Naive B cell (primary cell): ENCODE results near the gene SFSWAP. TPM values are rescaled to one million over a fixed set of nuclear protein-coding genes. Genes with fewer than 3 reads are reported as not detected.
"Not testable (repeated sequence)": the region's sequence is repeated elsewhere in the genome, so short reads cannot be mapped to it uniquely, and the experiment has no call there.

Experiments
- ATAC-seq, 2 donors: fragments of 150-1000 bp; cut with Tn5 transposase; 2 replicates each; pipeline ENCODE4 v1.10.0; 2021; ENCODE audit warnings: low read depth in 2 of 2, mild to moderate bottlenecking in 2 of 2, moderate library complexity in 2 of 2
- DNase-seq: peaks from one replicate; pipeline ENCODE4 v3.0.0; 2022
- H3K27ac Mint-ChIP-seq, 6 donors: one replicate each; pipeline ENCODE4 v1.8.0; 2020 to 2022; ENCODE audit warnings: mild to moderate bottlenecking in 6 of 6, mixed read lengths in 6 of 6, moderate library complexity in 5 of 6, inconsistent platforms in 2 of 6
- H3K27me3 Mint-ChIP-seq, 3 donors: one replicate each; pipeline ENCODE4 v1.8.0; 2021 to 2022; ENCODE audit warnings: mixed read lengths in 3 of 3, mild to moderate bottlenecking in 1 of 3
- H3K36me3 Mint-ChIP-seq, 2 donors: one replicate each; pipeline ENCODE4 v1.8.0; 2020 to 2022; ENCODE audit warnings: mixed read lengths in 2 of 2, inconsistent platforms in 1 of 2, mild to moderate bottlenecking in 1 of 2
- H3K4me1 Mint-ChIP-seq, 3 donors: one replicate each; pipeline ENCODE4 v1.8.0; 2020 to 2022; ENCODE audit warnings: mixed read lengths in 3 of 3, inconsistent platforms in 1 of 3, mild to moderate bottlenecking in 1 of 3, moderate library complexity in 1 of 3
- H3K4me3 Mint-ChIP-seq, 8 donors: one replicate each; pipeline ENCODE4 v1.8.0; 2020 to 2022; ENCODE audit warnings: mild to moderate bottlenecking in 8 of 8, mixed read lengths in 8 of 8, moderate library complexity in 8 of 8, inconsistent platforms in 2 of 8
- H3K9me3 Mint-ChIP-seq, 7 donors: one replicate each; pipeline ENCODE4 v1.8.0; 2020 to 2022; ENCODE audit warnings: mixed read lengths in 7 of 7, mild to moderate bottlenecking in 5 of 7, inconsistent platforms in 2 of 7, moderate library complexity in 1 of 7
- polyA plus RNA-seq, 6 donors: library from polyadenylated mRNA; unstranded; fragments of 300-500 nt; fragmentation: Illumina TruSeq; gene quantifications; one replicate each; pipeline ENCODE4 v1.2.3, GENCODE V29; 2021; ENCODE audit warnings: low read depth in 6 of 6

SFSWAP gene
- polyA plus RNA-seq, 6 donors from 2014 or later: 10.0 to 33.5 (median 19.0) TPM

DNA sequence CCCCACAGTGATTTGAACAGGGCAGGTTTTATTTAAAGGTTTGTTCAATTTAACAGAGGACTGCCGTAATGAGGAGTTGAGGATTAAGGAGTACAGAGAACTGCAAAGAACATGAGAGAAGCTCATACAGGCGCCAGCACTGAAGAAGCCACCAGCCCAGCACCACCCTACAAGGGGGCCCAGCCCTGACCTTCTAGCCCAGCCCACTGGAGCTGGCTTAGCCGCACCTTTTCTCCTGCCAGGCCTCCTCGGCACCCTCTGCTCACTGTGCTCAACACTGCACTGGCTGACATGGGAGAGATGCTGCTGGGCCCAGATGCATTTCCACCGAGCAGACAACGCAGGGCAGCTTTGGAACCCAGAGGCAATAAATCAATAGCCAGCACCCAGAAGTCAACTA lies 36.5 kb upstream of the SFSWAP start:
- H3K4me3 Mint-ChIP-seq: no peak overlapping the region
- H3K27me3 Mint-ChIP-seq: peaks cover 9 to 28% (median 19%) of the 10 kb centered on the region in 3 donors
- H3K36me3 Mint-ChIP-seq: peaks cover 0 to 13% of the 10 kb centered on the region in 2 donors
- H3K27ac Mint-ChIP-seq: peak overlapping the region in 1 of 6 donors; percentile 38
- peaks cover 3 to 14% (median 6%) of the 10 kb centered on the region in 7 donors for H3K9me3 Mint-ChIP-seq
- H3K4me1 Mint-ChIP-seq: no peaks in the 10 kb centered on the region
- DNase-seq: no peak
- ATAC-seq: no peak

DNA sequence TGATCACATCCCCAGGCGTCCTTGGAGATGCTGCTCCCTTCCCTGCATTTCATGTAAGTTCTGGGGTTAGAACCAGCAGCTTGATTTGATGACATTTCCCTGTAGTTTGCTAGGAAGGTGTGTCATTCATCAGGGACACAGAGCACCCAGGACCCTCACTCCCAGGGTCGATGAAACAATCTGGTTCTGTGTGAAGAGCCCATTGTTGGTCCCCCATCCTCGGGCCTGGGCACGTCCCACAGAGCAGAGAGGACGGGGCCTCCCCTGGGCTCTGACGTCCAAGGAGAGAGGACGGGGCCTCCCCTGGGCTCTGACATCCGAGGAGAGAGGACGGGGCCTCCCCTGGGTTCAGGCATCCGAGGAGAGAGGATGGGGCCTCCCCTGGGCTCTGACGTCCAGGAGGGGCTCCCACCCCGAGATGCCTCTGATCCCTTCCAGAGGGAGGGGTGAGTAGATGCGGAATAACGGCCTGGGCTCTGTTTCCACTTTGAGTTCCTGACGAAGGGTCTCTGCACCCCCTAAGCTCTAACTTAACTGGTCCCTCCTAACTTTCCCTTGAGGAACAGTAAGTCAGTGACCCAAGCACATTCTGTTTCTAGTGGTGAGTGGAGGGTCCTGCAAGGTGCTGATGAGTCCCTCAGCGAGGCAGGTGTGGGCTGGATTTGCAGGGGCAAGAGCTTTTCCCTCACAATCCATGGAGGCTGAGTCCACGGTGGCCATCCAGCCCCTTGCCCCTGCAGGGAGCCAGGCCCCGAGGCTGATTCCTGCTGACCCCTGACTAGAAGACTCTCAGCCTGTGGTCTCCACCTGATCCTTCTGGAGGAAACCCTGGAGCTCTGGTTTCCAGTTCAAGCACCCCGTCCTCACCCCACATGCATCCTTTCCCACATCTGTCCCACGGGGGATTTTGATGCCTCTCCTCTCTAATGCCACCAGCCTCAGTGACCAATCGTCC lies 35.5 kb upstream of the SFSWAP start:
- ATAC-seq: no peak
- Mint-ChIP-seq H3K9me3 (peaks cover 3 to 14% (median 6%) of the 10 kb centered on the region in 7 donors), H3K36me3 (peaks cover 0 to 13% of the 10 kb centered on the region in 2 donors), H3K27me3 (peaks cover 9 to 28% (median 19%) of the 10 kb centered on the region in 3 donors), H3K4me3 (no peak overlapping the region), H3K27ac (no peak overlapping the region), H3K4me1 (no peaks in the 10 kb centered on the region)
- DNase-seq: no peak

- H3K4me1 Mint-ChIP-seq: peaks cover 0 to 7% (median 0%) of the 10 kb centered on the region in 3 donors
- H3K4me3 Mint-ChIP-seq: no peak overlapping the region
- H3K36me3 Mint-ChIP-seq: peaks cover 0 to 13% of the 10 kb centered on the region in 2 donors
- DNase-seq (no peak), ATAC-seq (no peak)
- H3K27ac Mint-ChIP-seq: no peak overlapping the region
- peaks cover 10 to 37% (median 28%) of the 10 kb centered on the region in 3 donors for H3K27me3 Mint-ChIP-seq
- H3K9me3 Mint-ChIP-seq: peaks cover 3 to 14% (median 6%) of the 10 kb centered on the region in 7 donors
Measured at GRCh38 chr12:131676544-131676943, 34.3 kb upstream of the SFSWAP start.

DNA sequence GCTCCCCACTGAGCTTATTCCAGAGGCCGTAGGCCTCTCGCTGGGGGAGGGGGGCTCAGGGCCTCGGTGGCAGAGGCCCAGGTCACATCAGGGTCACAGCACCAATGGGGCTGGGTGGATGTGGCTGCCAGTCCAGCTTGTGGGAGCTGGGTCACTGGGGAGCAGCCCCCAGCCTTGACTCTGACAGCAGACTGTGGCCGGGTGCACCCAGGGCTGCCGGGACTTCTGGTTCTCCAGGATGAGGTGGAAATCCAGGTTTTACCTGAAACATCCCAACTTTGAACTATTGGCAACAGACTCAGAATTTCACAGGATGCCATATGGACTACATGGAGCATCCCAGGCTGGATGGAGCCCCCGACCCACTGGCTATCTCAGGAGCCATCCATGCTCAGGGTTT lies 33.8 kb upstream of the SFSWAP start:
- Mint-ChIP-seq H3K4me1 (peaks cover 0 to 10% (median 0%) of the 10 kb centered on the region in 3 donors), H3K36me3 (peaks cover 0 to 13% of the 10 kb centered on the region in 2 donors), H3K27me3 (peaks cover 10 to 37% (median 28%) of the 10 kb centered on the region in 3 donors), H3K9me3 (peaks cover 3 to 14% (median 6%) of the 10 kb centered on the region in 7 donors)
- not testable (repeated sequence) for ATAC-seq, H3K27ac Mint-ChIP-seq, DNase-seq, H3K4me3 Mint-ChIP-seq

DNA sequence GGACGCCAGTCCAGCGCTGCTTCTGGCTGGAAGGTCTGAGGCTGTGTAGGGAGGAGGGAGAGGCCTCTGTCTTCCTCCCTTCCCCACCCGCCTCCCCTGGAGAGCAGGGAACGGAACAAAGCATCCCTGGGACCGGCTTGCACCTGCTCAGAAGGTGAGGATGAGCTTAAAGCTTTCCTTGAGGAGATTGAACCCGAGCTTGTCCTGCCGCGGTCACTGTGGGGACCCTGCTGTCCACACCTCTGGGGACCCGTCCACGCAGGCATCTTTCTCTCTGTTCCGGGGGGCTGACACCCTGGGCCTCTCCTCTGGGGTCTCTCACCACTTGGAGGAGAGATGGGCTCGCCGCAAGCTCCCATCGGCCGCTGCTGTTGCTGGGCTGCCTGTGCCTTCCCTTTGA lies 33.2 kb upstream of the SFSWAP start:
- no peak for DNase-seq
- H3K4me1 Mint-ChIP-seq: peaks cover 0 to 11% (median 2%) of the 10 kb centered on the region in 3 donors
- no peak overlapping the region for H3K4me3 Mint-ChIP-seq
- H3K27ac Mint-ChIP-seq: no peak overlapping the region
- no peak for ATAC-seq
- peaks cover 0 to 13% of the 10 kb centered on the region in 2 donors for H3K36me3 Mint-ChIP-seq
- peaks cover 10 to 32% (median 27%) of the 10 kb centered on the region in 3 donors for H3K27me3 Mint-ChIP-seq
- H3K9me3 Mint-ChIP-seq: peaks cover 3 to 14% (median 6%) of the 10 kb centered on the region in 7 donors

DNA sequence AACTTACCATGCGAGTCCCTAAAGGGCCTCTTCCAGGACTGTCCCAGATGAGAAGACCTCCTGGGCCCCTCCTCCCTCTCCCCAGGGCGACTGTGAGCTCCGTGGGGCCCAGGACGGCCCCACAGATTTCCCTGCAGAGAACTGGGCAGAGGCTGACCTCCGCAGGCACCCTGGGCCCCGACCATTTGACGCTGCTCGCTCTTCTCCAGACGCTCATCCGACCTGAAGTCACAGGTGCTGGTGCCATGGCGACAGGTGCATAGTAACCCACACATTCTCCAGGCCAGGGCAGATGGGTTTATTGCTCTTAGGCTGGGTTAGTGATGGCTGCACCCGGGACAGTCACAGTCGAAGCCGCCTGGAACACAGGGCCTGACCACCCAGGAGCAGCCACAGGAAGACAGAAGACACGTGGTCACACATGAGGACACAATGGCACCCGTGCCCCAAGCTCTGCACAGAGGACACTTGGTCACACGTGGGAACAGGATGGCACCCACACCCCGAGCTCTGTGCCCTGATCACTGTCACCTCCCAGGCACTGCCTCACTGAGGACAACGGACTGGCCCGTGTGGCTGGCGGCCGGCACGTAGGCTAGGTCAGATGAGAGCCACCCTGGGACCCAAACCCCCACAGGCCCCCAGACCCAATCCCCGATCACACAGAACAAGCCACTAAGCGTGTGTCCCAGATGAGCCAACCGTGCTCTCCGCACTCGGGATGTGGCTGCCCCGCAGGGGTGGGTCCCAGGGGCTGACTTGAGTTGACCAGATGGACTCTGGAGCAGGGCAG lies 32.3 kb upstream of the SFSWAP start:
- Mint-ChIP-seq H3K4me1 (peaks cover 0 to 11% (median 4%) of the 10 kb centered on the region in 3 donors), H3K27me3 (peaks cover 10 to 38% (median 30%) of the 10 kb centered on the region in 3 donors), H3K36me3 (peaks cover 0 to 13% of the 10 kb centered on the region in 2 donors), H3K27ac (peak overlapping the region in 1 of 6 donors; percentile 87), H3K9me3 (peaks cover 3 to 14% (median 6%) of the 10 kb centered on the region in 7 donors)
- ATAC-seq, H3K4me3 Mint-ChIP-seq, DNase-seq: not testable (repeated sequence)

GRCh38 chr12:131679186-131679585 lies 31.7 kb upstream of the SFSWAP start:
- H3K36me3 Mint-ChIP-seq: peaks cover 0 to 11% of the 10 kb centered on the region in 2 donors
- peak overlapping the region in 1 of 6 donors; percentile 87 for H3K27ac Mint-ChIP-seq
- H3K4me1 Mint-ChIP-seq: peaks cover 0 to 11% (median 4%) of the 10 kb centered on the region in 3 donors
- peaks cover under 1 to 12% (median 4%) of the 10 kb centered on the region in 7 donors for H3K9me3 Mint-ChIP-seq
- not testable (repeated sequence) for ATAC-seq, DNase-seq, H3K4me3 Mint-ChIP-seq
- peaks cover 10 to 35% (median 30%) of the 10 kb centered on the region in 3 donors for H3K27me3 Mint-ChIP-seq

DNA sequence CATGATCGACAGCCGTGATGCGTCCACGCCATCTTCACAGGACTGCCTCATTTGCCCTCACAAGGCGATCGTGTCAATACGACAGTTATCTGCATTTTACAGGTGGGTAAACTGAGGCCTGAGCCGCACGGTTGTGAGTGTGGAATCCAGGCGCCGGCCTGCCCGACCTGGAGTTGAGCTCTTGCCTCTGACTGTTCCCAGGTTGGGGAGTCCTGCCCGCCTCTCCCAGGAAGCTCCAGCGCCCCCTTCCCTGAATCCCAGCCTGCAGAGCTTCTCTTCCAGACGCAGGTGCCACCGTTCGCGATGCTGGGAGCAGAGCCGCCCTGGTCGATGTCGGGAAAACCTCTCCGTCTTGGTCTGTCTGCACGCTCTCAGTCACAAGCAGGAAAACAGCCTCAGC lies 31.1 kb upstream of the SFSWAP start:
- H3K9me3 Mint-ChIP-seq, DNase-seq, H3K36me3 Mint-ChIP-seq, H3K27ac Mint-ChIP-seq, H3K4me3 Mint-ChIP-seq, ATAC-seq: not testable (repeated sequence)
- Mint-ChIP-seq H3K27me3 (peaks cover 10 to 29% (median 26%) of the 10 kb centered on the region in 3 donors), H3K4me1 (peaks cover 0 to 11% (median 4%) of the 10 kb centered on the region in 3 donors)

DNA sequence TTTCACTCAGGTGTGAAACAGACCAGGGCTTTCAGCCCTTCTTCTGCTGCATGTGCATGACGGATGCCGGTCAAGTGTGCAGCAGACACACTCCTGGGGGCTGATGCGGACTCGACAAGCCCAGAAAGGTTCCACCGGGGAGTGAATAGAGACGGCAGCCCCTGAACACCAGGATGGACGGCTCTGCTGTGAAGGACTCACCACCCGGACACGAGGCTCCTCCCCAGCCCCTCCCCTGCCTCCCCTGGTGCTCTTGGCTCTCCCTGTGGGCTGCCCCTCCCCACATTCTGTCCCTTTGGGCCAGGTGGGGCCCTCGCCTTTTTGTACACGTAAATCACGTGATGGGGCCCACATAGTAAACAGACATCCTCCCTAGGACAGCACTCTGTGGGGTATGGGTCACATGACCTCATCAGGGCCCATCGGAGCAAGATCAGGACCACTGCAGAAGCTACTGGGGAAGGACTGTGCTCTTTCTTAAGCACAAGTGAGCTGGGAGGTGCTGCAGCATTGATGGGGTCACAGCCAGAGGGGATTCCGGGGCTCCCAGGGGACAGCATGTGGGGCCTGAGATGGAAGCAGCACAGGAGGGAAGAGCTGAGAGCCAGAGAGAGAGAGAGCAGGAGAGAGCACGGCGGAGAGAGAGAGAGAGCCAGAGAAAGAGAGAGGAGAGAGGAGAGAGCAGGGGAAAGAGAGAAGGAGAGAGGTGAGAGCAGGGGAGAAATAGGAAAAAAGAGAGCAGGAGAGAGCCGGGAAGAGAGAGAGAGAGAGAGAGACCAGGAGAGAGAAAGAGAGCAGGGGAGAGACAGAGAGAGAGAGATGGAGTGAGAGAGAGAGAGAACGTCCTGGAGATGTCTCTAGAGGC lies 30.3 kb upstream of the SFSWAP start:
- H3K4me1 Mint-ChIP-seq: peaks cover 0 to 11% (median 4%) of the 10 kb centered on the region in 3 donors

GRCh38 chr12:131681257-131681620 lies 29.7 kb upstream of the SFSWAP start:
- DNase-seq (no peak), ATAC-seq (no peak)
- Mint-ChIP-seq H3K27me3 (peaks cover 9 to 25% (median 22%) of the 10 kb centered on the region in 3 donors), H3K36me3 (no peaks in the 10 kb centered on the region), H3K27ac (no peak overlapping the region), H3K4me1 (peaks cover 0 to 11% (median 4%) of the 10 kb centered on the region in 3 donors), H3K4me3 (peak overlapping the region in 1 of 8 donors; percentile 24), H3K9me3 (peaks cover 0 to 5% (median 0%) of the 10 kb centered on the region in 7 donors)

More for the DNA sequence above, 30.3 kb upstream of the SFSWAP start:
- H3K9me3 Mint-ChIP-seq, H3K27ac Mint-ChIP-seq, H3K36me3 Mint-ChIP-seq, DNase-seq, ATAC-seq: not testable (repeated sequence)
- Mint-ChIP-seq H3K4me3 (peak overlapping the region in 3 of 8 donors; percentile 6 to 47 (median 24)), H3K27me3 (peaks cover 10 to 25% (median 22%) of the 10 kb centered on the region in 3 donors)

DNA sequence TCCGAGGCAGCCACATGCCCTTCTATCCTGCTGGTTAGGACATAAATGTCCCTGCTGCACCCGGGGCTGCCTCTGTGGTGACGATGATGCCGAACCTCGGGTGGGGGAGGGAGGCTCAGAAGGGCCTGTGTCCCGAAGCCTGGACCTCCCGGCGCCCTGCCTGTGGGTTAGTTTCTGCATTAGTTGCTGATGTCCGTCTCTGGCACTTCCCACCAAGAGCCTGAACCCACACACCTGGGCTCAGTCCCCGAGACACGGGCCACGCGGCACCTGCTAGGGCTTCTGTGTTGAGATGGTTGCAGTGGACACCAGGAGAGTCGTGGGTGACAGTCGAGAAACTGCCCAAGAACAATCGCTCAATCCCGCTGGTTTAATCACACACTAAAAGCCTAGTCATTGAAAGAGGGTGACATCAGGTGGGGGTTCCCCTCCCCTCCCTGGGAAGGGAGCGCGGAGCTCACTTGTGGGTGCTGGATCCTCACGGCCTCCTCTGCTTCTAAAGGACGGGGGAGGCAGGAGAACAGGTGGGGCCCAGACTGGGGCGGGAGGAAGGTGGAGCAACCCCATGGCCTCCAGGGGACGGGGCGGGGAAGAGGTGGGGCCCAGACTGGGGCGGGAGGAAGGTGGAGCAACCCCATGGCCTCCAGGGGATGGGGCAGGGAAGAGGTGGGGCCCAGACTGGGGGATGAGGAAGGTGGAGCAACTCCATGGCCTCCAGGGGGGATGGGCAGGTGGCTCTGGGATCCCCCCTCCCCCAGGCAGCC lies 29.0 kb upstream of the SFSWAP start:
- H3K9me3 Mint-ChIP-seq, H3K36me3 Mint-ChIP-seq: not testable (repeated sequence)
- Mint-ChIP-seq H3K4me1 (peaks cover 0 to 11% (median 4%) of the 10 kb centered on the region in 3 donors), H3K4me3 (peak overlapping the region in 4 of 8 donors; percentile 43 to 80 (median 72)), H3K27me3 (peaks cover 5 to 25% (median 22%) of the 10 kb centered on the region in 3 donors), H3K27ac (peak overlapping the region in 1 of 6 donors; percentile 30)
- DNase-seq (peak; percentile 15), ATAC-seq (peak in 1 of 2 donors; percentile 94)
